Neuronal stem cell (in vitro differentiated cells): ENCODE data around the gene RPL3.
"Not testable (repeated sequence)": the region's sequence is repeated elsewhere in the genome, so short reads cannot be mapped to it uniquely, and the experiment has no call there.

Experiments
- DNase-seq: peaks from one replicate; pipeline ENCODE4 v3.0.0-alpha.2; 2013; ENCODE audit warnings: low spot score
- H2AFZ ChIP-seq: one replicate; pipeline ENCODE4 v1.6.1; 2013; ENCODE audit warnings: mild to moderate bottlenecking, low read length, inconsistent platforms
- H2AK5ac ChIP-seq: 2 replicates; pipeline ENCODE4 v1.6.1; 2013; ENCODE audit warnings: low read depth, mild to moderate bottlenecking, inconsistent platforms, low read length, moderate library complexity, mixed read lengths
- H2BK120ac ChIP-seq: 2 replicates; pipeline ENCODE4 v1.6.1; 2013; ENCODE audit warnings: low read depth, mild to moderate bottlenecking, inconsistent platforms, low read length, moderate library complexity, mixed read lengths
- H2BK12ac ChIP-seq: one replicate; pipeline ENCODE4 v1.6.1; 2013; ENCODE audit warnings: low read length, inconsistent platforms
- H2BK15ac ChIP-seq: 2 replicates; pipeline ENCODE4 v1.6.1; 2013; ENCODE audit warnings: mild to moderate bottlenecking, low read length, inconsistent platforms, mixed read lengths
- H2BK5ac ChIP-seq: one replicate; pipeline ENCODE4 v1.6.1; 2013; ENCODE audit warnings: inconsistent platforms, mild to moderate bottlenecking, low read length, moderate library complexity
- H3K14ac ChIP-seq: one replicate; pipeline ENCODE4 v1.6.1; 2013; ENCODE audit warnings: low read length, inconsistent platforms
- H3K18ac ChIP-seq: 2 replicates; pipeline ENCODE4 v1.6.1; 2013; ENCODE audit warnings: low read length, inconsistent platforms
- H3K23ac ChIP-seq: 2 replicates; pipeline ENCODE4 v1.6.1; 2013; ENCODE audit warnings: low read depth, mild to moderate bottlenecking, mixed read lengths, low read length, inconsistent platforms; ENCODE audit not compliant: poor library complexity
- H3K27ac ChIP-seq: replicated peaks from 3 replicates; pipeline ENCODE4 v1.5.1; 2013; ENCODE audit warnings: low read length, inconsistent platforms
- H3K27me3 ChIP-seq, 3 experiments: 2 replicates each; pipeline ENCODE4 v1.6.1; 2013; ENCODE audit warnings: low read length in 3 of 3, mild to moderate bottlenecking in 2 of 3, inconsistent platforms in 1 of 3, low read depth in 1 of 3, mixed read lengths in 1 of 3, moderate library complexity in 1 of 3; ENCODE audit not compliant: control insufficient read depth in 3 of 3, insufficient read depth in 3 of 3
- H3K36me3 ChIP-seq, 2 donors: replicated peaks in 1 of 2; 2 replicates each; pipeline ENCODE4 v1.6.1; 2013; ENCODE audit warnings: low read length in 2 of 2; ENCODE audit not compliant: control insufficient read depth in 2 of 2, insufficient read depth in 2 of 2
- H3K4ac ChIP-seq: 2 replicates; pipeline ENCODE4 v1.6.1; 2013; ENCODE audit warnings: inconsistent platforms, mild to moderate bottlenecking, low read length, moderate library complexity
- H3K4me1 ChIP-seq, 2 donors: 1 replicate in 1 of 2; 2 replicates in 1 of 2; pipeline ENCODE4 v1.6.1; 2013; ENCODE audit warnings: low read length in 2 of 2, low read depth in 1 of 2; ENCODE audit not compliant: control insufficient read depth in 2 of 2, insufficient read depth in 1 of 2
- H3K4me2 ChIP-seq: one replicate; pipeline ENCODE4 v1.6.1; 2013; ENCODE audit warnings: mild to moderate bottlenecking, low read length, inconsistent platforms; ENCODE audit not compliant: insufficient read depth, poor library complexity, severe bottlenecking
- H3K4me3 ChIP-seq, 2 donors: 2 replicates each; pipeline ENCODE4 v1.5.1; 2013; ENCODE audit warnings: low read length in 2 of 2, mild to moderate bottlenecking in 2 of 2, inconsistent platforms in 1 of 2, moderate library complexity in 1 of 2
- H3K79me1 ChIP-seq: one replicate; pipeline ENCODE4 v1.6.1; 2013; ENCODE audit warnings: low read depth, mild to moderate bottlenecking, inconsistent platforms, low read length, moderate library complexity
- H3K9ac ChIP-seq: one replicate; pipeline ENCODE4 v1.6.1; 2013; ENCODE audit warnings: mild to moderate bottlenecking, low read depth, low read length, inconsistent platforms; ENCODE audit not compliant: poor library complexity
- H3K9me3 ChIP-seq, 2 donors: replicated peaks in 1 of 2; 2 replicates each; pipeline versions ENCODE3 to v1.6.1; 2013; ENCODE audit warnings: low read length in 2 of 2, mild to moderate bottlenecking in 2 of 2, inconsistent platforms in 1 of 2, low read depth in 1 of 2, mixed read lengths in 1 of 2, moderate library complexity in 1 of 2; ENCODE audit not compliant: control insufficient read depth in 2 of 2, insufficient read depth in 1 of 2
- H4K8ac ChIP-seq: one replicate; pipeline ENCODE4 v1.6.1; 2013; ENCODE audit warnings: low read depth, mild to moderate bottlenecking, inconsistent platforms, low read length, moderate library complexity
- H4K91ac ChIP-seq: one replicate; pipeline ENCODE4 v1.6.1; 2013; ENCODE audit warnings: low read length, low read depth, mild to moderate bottlenecking, inconsistent platforms; ENCODE audit not compliant: poor library complexity
- WGBS, 2 donors: extraction: QIAGEN DNeasy Blood & Tissue Kit; methylation state at CpG; one replicate each; pipeline ENCODE4 v1.1.7; 2013; ENCODE audit warnings: missing lambda C conversion rate in 2 of 2, mixed read lengths in 1 of 2; ENCODE audit not compliant: insufficient read length in 2 of 2, insufficient replicate concordance in 1 of 2; ENCODE audit errors: extremely low coverage in 2 of 2; 5-methylcytosine and 5-hydroxymethylcytosine counted together

Gene RPL3

DNA sequence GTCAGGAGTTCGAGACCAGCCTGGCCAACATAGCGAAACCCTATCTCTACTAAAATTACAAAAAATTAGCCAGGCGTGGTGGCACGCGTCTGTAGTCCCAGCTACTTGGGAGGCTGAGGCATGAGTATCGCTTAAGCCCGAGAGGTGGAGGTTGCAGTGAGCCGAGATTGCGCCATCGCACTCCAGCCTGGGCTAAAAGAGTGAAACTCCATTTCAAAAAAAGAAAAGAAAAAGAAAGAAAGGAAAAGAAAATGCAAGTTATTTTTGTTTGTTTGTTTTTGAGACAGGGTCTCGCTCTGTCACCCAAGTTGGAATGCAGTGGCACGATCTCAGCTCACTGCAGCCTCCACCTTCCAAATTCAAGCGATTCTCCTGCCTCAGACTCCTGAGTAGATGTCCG lies 36.4 kb upstream of the RPL3 start:
- H3K4me3 ChIP-seq, H3K9ac ChIP-seq, H2AK5ac ChIP-seq, H3K14ac ChIP-seq, H3K79me1 ChIP-seq, H2BK15ac ChIP-seq, H3K27me3 ChIP-seq, H3K4me2 ChIP-seq, H3K4ac ChIP-seq, H2AFZ ChIP-seq, H2BK120ac ChIP-seq, H3K23ac ChIP-seq, H4K8ac ChIP-seq, H4K91ac ChIP-seq, H3K27ac ChIP-seq, H3K9me3 ChIP-seq, H2BK5ac ChIP-seq, DNase-seq, H2BK12ac ChIP-seq, H3K18ac ChIP-seq: not testable (repeated sequence)
- Histone ChIP-seq H3K36me3 (peaks cover 6 to 11% of the 10 kb centered on the region in 2 donors), H3K4me1 (peaks cover 4 to 16% of the 10 kb centered on the region in 2 donors)
- WGBS, 2 donors, result no CpG with 5 or more reads among the region's 14 CpGs

DNA sequence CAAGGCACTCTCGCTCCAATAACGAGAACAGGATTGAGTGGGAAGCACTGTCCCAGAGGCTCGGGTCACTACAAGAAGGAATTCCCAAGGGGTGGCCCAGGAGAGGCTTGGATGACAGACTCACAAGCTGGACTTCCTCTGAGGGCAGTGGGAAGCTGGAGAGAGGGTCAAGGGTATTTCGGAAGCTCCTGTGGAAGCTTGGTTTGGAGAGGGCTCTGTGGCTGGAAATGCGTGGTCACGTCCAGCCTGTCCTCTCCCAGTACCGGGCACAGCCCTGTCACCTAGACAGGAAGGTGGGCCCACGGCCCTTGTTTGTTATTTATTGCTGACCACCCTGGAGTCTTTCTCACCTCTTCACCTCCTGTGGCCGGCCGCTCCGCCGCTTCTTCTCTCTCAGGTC lies 35.7 kb upstream of the RPL3 start:
- DNase-seq, result no peak
- H3K4me1 ChIP-seq, result peaks cover 8 to 18% of the 10 kb centered on the region in 2 donors
- no peak overlapping the region for H3K14ac ChIP-seq
- H3K4ac ChIP-seq, result no peak overlapping the region
- H3K23ac ChIP-seq, result no peak overlapping the region
- no peak overlapping the region for H2BK5ac ChIP-seq
- H3K9ac ChIP-seq, result no peak overlapping the region
- no CpG with 5 or more reads among the region's 12 CpGs for WGBS, 2 donors
- H3K4me2 ChIP-seq, result no peak overlapping the region
- no peak overlapping the region for H2AK5ac ChIP-seq
- H2BK12ac ChIP-seq, result no peak overlapping the region
- H2BK120ac ChIP-seq, result no peak overlapping the region
- no peak overlapping the region for H4K8ac ChIP-seq
- no peaks in the 10 kb centered on the region for H3K27me3 ChIP-seq
- H2AFZ ChIP-seq, result no peak overlapping the region
- peaks cover 0 to 4% of the 10 kb centered on the region in 2 donors for H3K9me3 ChIP-seq
- peaks cover 10% of the 10 kb centered on the region for H3K79me1 ChIP-seq
- H3K18ac ChIP-seq, result peak overlapping the region; percentile 7
- peaks cover 6 to 11% of the 10 kb centered on the region in 2 donors for H3K36me3 ChIP-seq
- H4K91ac ChIP-seq, result no peak overlapping the region
- no peak overlapping the region for H3K4me3 ChIP-seq
- H3K27ac ChIP-seq, result no peak overlapping the region
- no peak overlapping the region for H2BK15ac ChIP-seq

DNA sequence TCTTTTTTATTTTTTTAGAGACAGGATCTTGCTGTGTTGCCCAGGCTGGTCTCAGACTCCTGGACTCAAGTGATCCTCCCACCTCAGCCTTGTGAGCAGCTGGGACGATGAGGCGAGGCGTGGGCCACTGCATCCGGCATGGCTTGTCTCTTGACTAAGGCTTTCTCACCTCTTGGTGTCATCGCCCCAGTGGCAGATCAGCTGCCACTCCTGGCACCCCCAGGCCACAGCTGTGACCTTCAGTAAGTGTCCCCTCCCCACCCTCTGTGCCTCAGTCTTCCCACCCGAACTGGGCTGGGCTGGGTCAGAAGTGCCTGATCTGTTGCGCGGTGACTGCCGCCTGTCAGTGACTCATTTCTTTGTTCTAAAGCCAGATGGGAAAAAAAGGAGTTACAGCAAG lies 33.9 kb upstream of the RPL3 start:
- no peak overlapping the region for H3K4me3 ChIP-seq
- H3K36me3 ChIP-seq, result peaks cover 0 to 6% of the 10 kb centered on the region in 2 donors
- H3K4ac ChIP-seq, result no peak overlapping the region
- peaks cover 7% of the 10 kb centered on the region for H3K79me1 ChIP-seq
- no peak overlapping the region for H3K4me2 ChIP-seq
- no peak overlapping the region for H4K8ac ChIP-seq
- H3K14ac ChIP-seq, result no peak overlapping the region
- H2AFZ ChIP-seq, result no peak overlapping the region
- H3K23ac ChIP-seq, result peak overlapping the region; percentile 65
- no peak overlapping the region for H2BK120ac ChIP-seq
- H4K91ac ChIP-seq, result no peak overlapping the region
- peaks cover 15 to 23% of the 10 kb centered on the region in 2 donors for H3K4me1 ChIP-seq
- H2AK5ac ChIP-seq, result peak overlapping the region; percentile 88
- peaks cover 0 to 4% of the 10 kb centered on the region in 2 donors for H3K9me3 ChIP-seq
- DNase-seq, result no peak
- H3K27ac ChIP-seq, result no peak overlapping the region
- H2BK5ac ChIP-seq, result no peak overlapping the region
- WGBS, 2 donors, result no CpG with 5 or more reads among the region's 9 CpGs
- no peak overlapping the region for H2BK15ac ChIP-seq
- no peaks in the 10 kb centered on the region for H3K27me3 ChIP-seq
- peak overlapping the region; percentile 48 for H3K18ac ChIP-seq
- H2BK12ac ChIP-seq, result no peak overlapping the region
- peak overlapping the region; percentile 60 for H3K9ac ChIP-seq

DNA sequence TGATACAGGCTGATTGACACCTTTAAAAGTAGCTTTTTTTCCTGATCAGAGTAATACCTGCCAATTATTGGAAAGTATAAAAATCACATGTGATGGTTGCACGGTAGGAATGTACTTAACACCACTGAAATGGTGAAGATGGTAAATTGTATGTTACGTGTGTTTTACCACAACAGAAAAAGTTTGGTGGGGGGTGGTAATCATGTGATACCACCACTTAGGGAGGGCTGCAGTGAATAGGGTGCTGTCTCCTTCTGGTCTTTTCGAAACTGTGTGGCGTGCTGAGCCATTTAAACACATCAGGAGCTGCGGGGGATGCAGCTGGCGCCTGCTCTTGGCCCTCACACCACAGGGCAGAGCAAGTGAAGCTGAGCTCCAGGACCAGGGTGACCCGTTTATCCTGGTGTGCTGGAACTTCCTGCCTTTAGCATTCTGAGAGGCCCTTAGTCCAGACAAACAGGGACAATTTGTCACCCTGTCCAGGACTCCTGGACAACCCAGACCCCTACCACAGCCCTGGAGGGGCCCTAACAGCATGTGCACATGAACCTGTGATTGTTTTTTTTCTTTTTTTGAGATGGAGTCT lies 33.0 kb upstream of the RPL3 start:
- H3K27ac ChIP-seq, result no peak overlapping the region
- H2BK120ac ChIP-seq, result no peak overlapping the region
- H3K4me2 ChIP-seq, result no peak overlapping the region
- H4K91ac ChIP-seq, result no peak overlapping the region
- no CpG with 5 or more reads among the region's 7 CpGs for WGBS, 2 donors
- H3K36me3 ChIP-seq, result peaks cover 0 to 6% of the 10 kb centered on the region in 2 donors
- H3K79me1 ChIP-seq, result peaks cover 7% of the 10 kb centered on the region
- H2AK5ac ChIP-seq, result no peak overlapping the region
- DNase-seq, result no peak
- no peak overlapping the region for H3K4ac ChIP-seq
- no peak overlapping the region for H2AFZ ChIP-seq
- peaks cover 15 to 23% of the 10 kb centered on the region in 2 donors for H3K4me1 ChIP-seq
- H2BK15ac ChIP-seq, result no peak overlapping the region
- peaks cover 0 to 1% (median 0%) of the 10 kb centered on the region in 3 experiments for H3K27me3 ChIP-seq
- H3K9me3 ChIP-seq, result peaks cover 0 to 4% of the 10 kb centered on the region in 2 donors
- H3K18ac ChIP-seq, result no peak overlapping the region
- no peak overlapping the region for H2BK5ac ChIP-seq
- H3K23ac ChIP-seq, result no peak overlapping the region
- no peak overlapping the region for H3K14ac ChIP-seq
- H4K8ac ChIP-seq, result no peak overlapping the region
- H3K9ac ChIP-seq, result no peak overlapping the region
- H2BK12ac ChIP-seq, result no peak overlapping the region
- no peak overlapping the region for H3K4me3 ChIP-seq
